Activated CD8-positive, alpha-beta T cell treated with anti-CD3 and anti-CD28 coated beads for 36 hours (primary cell): ENCODE results near the gene ABCA4. TPM values are rescaled to one million over a fixed set of nuclear protein-coding genes. Genes with fewer than 3 reads are reported as not detected.

Experiments
- ATAC-seq: fragments of 200-7000 bp; cut with Tn5 transposase; one replicate; pipeline ENCODE4 v1.10.0; 2021; ENCODE audit warnings: mild to moderate bottlenecking, moderate library complexity
- CTCF ChIA-PET: fragments of 350-600 bp; sonication (Branson Sonifier 250); formaldehyde crosslinking; loops from one replicate; lab custom pipeline; 2021; ENCODE audit warnings: antibody characterized with exemption; lab: Charles Lee
- POLR2A ChIA-PET: fragments of 350-600 bp; sonication (Branson Sonifier 250); formaldehyde crosslinking; loops from one replicate; lab custom pipeline; 2021; ENCODE audit warnings: antibody characterized with exemption; lab: Charles Lee
- DNase-seq: peaks from one replicate; pipeline ENCODE4 v3.0.0-alpha.2; 2020
- H3K27ac Mint-ChIP-seq: one replicate; pipeline ENCODE4 v1.8.0; 2021; ENCODE audit warnings: mild to moderate bottlenecking, mixed read lengths
- H3K27me3 Mint-ChIP-seq: one replicate; pipeline ENCODE4 v1.8.0; 2021; ENCODE audit warnings: mixed read lengths
- H3K36me3 Mint-ChIP-seq: one replicate; pipeline ENCODE4 v1.8.0; 2021; ENCODE audit warnings: low read depth, mixed read lengths
- H3K4me1 Mint-ChIP-seq: one replicate; pipeline ENCODE4 v1.8.0; 2021; ENCODE audit warnings: low read depth, mixed read lengths
- H3K4me3 Mint-ChIP-seq: one replicate; pipeline ENCODE4 v1.8.0; 2021; ENCODE audit warnings: mild to moderate bottlenecking, moderate library complexity, mixed read lengths
- H3K9me3 Mint-ChIP-seq: one replicate; pipeline ENCODE4 v1.8.0; 2021; ENCODE audit warnings: mixed read lengths
- intact Hi-C: fragments of 100-400 bp; cut with micrococcal nuclease; formaldehyde crosslinking; loops from one replicate; pipeline ENCODE4 v1.10.0; 2022
- total RNA-seq, 2 experiments: library from RNA; stranded (reverse); gene quantifications; one replicate each; pipeline ENCODE4 v1.2.3, GENCODE V29; 2021
- TF ChIP-seq, protein P1 (sequence below): fragments of 200-600 bp; IDR thresholded peaks from one replicate; pipeline ENCODE4 v1.8.0; 2022; ENCODE audit warnings: antibody characterized with exemption, mild to moderate bottlenecking

Gene ABCA4
- total RNA-seq, 2 experiments from 2014 or later, result not detected

DNA sequence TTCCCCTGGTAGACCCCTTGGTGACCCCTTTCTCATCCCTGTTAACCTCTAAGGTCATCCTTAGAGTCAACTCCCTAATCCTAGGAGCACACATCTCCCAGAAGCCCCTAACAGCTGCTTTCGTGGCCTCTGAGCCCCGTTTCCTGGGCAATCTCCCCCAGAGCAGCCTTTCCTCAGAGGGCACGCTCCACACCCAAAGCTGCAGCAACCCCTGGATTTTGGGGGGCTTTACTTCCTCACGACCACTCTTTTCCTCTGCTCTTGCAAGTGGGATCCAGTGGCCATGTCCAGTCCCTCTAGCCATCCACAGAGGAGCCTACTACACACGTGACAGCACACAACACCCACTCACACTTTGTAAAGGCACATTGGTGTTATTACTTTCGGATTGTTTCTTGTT is 13.8 kb downstream of the ABCA4 start:
- ATAC-seq, result no peak
- Mint-ChIP-seq H3K27ac (no peak overlapping the region), H3K36me3 (no peaks in the 10 kb centered on the region), H3K27me3 (peaks cover 21% of the 10 kb centered on the region), H3K4me3 (no peak overlapping the region), H3K9me3 (no peaks in the 10 kb centered on the region), H3K4me1 (peaks cover 1% of the 10 kb centered on the region)
- intact Hi-C loops, result no loop called here
- DNase-seq, result no peak
- TF ChIP-seq, protein P1, sequence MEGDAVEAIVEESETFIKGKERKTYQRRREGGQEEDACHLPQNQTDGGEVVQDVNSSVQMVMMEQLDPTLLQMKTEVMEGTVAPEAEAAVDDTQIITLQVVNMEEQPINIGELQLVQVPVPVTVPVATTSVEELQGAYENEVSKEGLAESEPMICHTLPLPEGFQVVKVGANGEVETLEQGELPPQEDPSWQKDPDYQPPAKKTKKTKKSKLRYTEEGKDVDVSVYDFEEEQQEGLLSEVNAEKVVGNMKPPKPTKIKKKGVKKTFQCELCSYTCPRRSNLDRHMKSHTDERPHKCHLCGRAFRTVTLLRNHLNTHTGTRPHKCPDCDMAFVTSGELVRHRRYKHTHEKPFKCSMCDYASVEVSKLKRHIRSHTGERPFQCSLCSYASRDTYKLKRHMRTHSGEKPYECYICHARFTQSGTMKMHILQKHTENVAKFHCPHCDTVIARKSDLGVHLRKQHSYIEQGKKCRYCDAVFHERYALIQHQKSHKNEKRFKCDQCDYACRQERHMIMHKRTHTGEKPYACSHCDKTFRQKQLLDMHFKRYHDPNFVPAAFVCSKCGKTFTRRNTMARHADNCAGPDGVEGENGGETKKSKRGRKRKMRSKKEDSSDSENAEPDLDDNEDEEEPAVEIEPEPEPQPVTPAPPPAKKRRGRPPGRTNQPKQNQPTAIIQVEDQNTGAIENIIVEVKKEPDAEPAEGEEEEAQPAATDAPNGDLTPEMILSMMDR, result no peak
- ChIA-PET CTCF (no interaction called here), POLR2A (no interaction called here)

DNA sequence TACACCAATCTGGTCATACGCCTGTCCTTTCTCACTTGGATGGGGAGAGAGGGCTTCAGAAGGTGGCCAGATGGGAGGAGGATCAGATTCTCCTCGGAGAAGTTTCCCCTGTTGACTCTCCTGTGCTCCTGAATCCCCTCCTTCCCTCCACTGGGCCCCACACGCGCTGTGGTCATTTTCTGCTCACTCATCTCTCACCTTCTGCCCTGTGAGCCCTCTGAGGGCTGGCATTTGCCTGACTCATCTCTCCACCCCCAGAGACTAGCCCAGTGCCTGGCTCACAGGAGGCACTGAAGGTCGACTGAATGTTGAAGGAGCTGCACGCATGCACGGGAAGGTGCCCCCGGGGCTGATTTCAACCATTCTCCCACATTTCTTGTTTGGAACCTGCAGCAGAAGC is 14.2 kb downstream of the ABCA4 start:
- H3K27me3 Mint-ChIP-seq, result peaks cover 21% of the 10 kb centered on the region
- ATAC-seq (no peak), DNase-seq (no peak)
- H3K27ac Mint-ChIP-seq, result no peak overlapping the region
- CTCF ChIA-PET, result no interaction called here
- no peak overlapping the region for H3K4me3 Mint-ChIP-seq
- POLR2A ChIA-PET, result no interaction called here
- no peaks in the 10 kb centered on the region for H3K36me3 Mint-ChIP-seq
- H3K4me1 Mint-ChIP-seq, result peaks cover 1% of the 10 kb centered on the region
- H3K9me3 Mint-ChIP-seq, result no peaks in the 10 kb centered on the region
- TF ChIP-seq, protein P1, result no peak
- intact Hi-C loops, result no loop called here

DNA sequence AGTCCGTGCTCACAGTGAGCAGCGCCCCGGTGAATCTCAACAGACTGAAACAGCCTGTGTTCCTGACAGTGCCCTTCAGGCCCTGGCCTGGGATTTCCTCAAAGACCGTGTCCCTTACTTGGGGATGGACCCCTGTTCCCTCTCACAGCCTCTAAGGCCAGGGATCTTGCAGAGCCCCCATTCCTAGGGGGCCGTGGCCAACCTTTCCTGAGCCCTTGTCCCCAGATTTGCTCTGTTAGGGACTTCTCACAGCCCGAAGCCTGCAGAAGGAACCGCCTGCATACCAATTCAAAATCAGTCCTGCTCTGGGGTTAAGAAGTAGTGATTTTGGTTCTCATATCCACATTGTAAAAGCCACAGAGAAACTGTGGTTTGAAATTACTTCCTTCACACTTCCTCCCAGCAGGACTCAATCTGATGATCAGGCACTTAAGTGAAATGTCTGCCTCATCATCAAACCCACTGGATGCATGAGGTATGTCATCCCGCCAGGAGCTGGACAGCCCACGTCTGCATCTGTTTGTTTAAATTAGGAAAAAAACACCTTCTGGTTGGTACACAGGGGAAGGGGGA is 14.9 kb downstream of the ABCA4 start:
- POLR2A ChIA-PET, result no interaction called here
- ATAC-seq, result peak; percentile 37
- Mint-ChIP-seq H3K27me3 (peaks cover 21% of the 10 kb centered on the region), H3K36me3 (no peaks in the 10 kb centered on the region), H3K9me3 (no peaks in the 10 kb centered on the region), H3K4me3 (no peak overlapping the region), H3K27ac (no peak overlapping the region), H3K4me1 (peaks cover 1% of the 10 kb centered on the region)
- CTCF ChIA-PET, result no interaction called here
- intact Hi-C loops, result no loop called here
- TF ChIP-seq, protein P1, result no peak
- no peak for DNase-seq

DNA sequence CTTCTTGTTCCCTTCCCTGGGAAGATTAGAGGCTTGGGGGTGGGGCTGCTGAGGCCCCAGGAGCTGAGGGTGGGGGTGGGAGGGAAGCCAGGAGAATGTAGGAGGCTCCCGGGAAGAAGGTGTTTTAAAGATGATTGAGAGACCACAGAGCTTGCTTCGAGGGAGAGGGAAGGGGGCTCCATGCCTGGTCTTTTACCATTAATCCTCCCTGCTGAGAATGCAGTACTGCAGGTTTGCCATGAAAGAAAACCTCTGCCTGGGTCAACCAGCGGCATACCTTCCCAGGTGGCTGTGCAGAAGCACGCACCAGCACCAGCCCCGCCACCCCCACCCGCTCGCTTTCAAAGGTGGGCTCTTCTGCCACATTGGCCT is 15.4 kb downstream of the ABCA4 start:
- intact Hi-C loops, result no loop called here
- no peak overlapping the region for H3K4me3 Mint-ChIP-seq
- POLR2A ChIA-PET, result no interaction called here
- H3K27me3 Mint-ChIP-seq, result peaks cover 21% of the 10 kb centered on the region
- H3K9me3 Mint-ChIP-seq, result no peaks in the 10 kb centered on the region
- CTCF ChIA-PET, result interaction anchor here (1.6 kb wide), 1 partner anchor 44 kb away, joined by 3 read pairs; no protein-coding TSS in a partner anchor
- no peaks in the 10 kb centered on the region for H3K36me3 Mint-ChIP-seq
- H3K4me1 Mint-ChIP-seq, result peaks cover 1% of the 10 kb centered on the region
- ATAC-seq (no peak), DNase-seq (no peak)
- H3K27ac Mint-ChIP-seq, result no peak overlapping the region
- TF ChIP-seq, protein P1, result no peak

DNA sequence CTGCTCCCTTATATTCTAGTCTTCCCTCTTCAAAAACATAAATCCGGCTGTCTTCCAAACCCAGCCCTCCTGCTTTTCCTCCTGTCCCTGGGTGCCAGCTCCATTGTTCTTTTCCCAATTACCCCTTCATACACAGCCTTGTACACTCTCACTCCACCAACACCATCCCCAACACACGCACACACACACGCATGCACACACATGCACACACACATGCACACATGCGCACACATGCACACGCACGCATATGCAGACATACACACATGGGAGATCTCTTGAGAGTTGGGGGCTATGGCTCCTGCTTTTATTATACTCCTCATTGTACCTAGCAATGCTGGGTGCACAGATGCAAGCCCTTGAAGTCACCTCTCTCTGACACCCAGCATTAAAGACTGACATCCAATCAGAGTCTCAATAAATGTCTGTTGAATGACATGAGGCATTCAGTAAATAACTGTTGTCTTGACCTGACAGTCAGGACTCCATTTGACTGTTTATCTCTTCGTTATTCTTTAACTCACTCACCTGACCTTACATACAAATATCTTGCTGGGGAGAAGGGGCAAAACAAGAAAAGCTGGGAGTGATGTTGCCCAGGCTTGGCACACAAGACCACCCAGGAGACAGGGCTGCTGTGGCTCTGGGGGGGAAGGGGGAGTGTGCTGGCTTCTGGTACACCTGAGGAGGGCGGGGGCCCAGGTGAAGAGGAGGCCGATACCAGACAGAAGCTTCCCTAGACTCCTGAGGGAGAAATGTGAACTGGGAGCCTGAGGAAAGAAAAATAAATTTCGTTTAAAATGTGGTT is 16.0 kb downstream of the ABCA4 start:
- peaks cover 21% of the 10 kb centered on the region for H3K27me3 Mint-ChIP-seq
- no peak overlapping the region for H3K27ac Mint-ChIP-seq
- ChIA-PET CTCF (interaction anchor here (1.6 kb wide), 1 partner anchor 43 kb away, joined by 3 read pairs; no protein-coding TSS in a partner anchor), POLR2A (interaction anchor here (1.0 kb wide), 1 partner anchor 35 kb away, joined by 3 read pairs; no protein-coding TSS in a partner anchor)
- no peak for DNase-seq
- ATAC-seq, result no peak
- no peaks in the 10 kb centered on the region for H3K9me3 Mint-ChIP-seq
- TF ChIP-seq, protein P1, result no peak
- intact Hi-C loops, result no loop called here
- no peaks in the 10 kb centered on the region for H3K36me3 Mint-ChIP-seq
- no peak overlapping the region for H3K4me3 Mint-ChIP-seq
- H3K4me1 Mint-ChIP-seq, result peaks cover 1% of the 10 kb centered on the region
